PC-3 (cell line): ENCODE measurements around the gene ASTN2.

Experiments
- EZH2 ChIP-seq: fragments of 300-600 bp; sonication (generic); IDR thresholded peaks from one replicate; pipeline ENCODE4 v1.6.1; 2017; ENCODE audit warnings: antibody characterized with exemption, mild to moderate bottlenecking, low read length; ENCODE audit not compliant: unreplicated experiment
- TF ChIP-seq, protein P1 (sequence below): fragments of 300-600 bp; sonication (generic); conservative IDR thresholded peaks from 2 replicates; pipeline ENCODE4 v1.5.1; 2017; ENCODE audit warnings: antibody characterized with exemption, low read depth, mild to moderate bottlenecking, low read length

- no peak for TF ChIP-seq EZH2
- TF ChIP-seq, protein P1, sequence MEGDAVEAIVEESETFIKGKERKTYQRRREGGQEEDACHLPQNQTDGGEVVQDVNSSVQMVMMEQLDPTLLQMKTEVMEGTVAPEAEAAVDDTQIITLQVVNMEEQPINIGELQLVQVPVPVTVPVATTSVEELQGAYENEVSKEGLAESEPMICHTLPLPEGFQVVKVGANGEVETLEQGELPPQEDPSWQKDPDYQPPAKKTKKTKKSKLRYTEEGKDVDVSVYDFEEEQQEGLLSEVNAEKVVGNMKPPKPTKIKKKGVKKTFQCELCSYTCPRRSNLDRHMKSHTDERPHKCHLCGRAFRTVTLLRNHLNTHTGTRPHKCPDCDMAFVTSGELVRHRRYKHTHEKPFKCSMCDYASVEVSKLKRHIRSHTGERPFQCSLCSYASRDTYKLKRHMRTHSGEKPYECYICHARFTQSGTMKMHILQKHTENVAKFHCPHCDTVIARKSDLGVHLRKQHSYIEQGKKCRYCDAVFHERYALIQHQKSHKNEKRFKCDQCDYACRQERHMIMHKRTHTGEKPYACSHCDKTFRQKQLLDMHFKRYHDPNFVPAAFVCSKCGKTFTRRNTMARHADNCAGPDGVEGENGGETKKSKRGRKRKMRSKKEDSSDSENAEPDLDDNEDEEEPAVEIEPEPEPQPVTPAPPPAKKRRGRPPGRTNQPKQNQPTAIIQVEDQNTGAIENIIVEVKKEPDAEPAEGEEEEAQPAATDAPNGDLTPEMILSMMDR = no peak
These were observed 1009.5 kb downstream of the ASTN2 start for GRCh38 chr9:116405321-116405720.
